Thyroid gland (tissue), 4 donors: ENCODE data around the gene UBE2Q2. TPM values are rescaled to one million over a fixed set of nuclear protein-coding genes. Genes with fewer than 3 reads are reported as not detected.
"Not testable (repeated sequence)": the region's sequence is repeated elsewhere in the genome, so short reads cannot be mapped to it uniquely, and the experiment has no call there.

Source experiments
- DNase-seq, 2 donors: peaks; one replicate each; pipeline ENCODE4 v3.0.0-alpha.2; 2019
- H3K27ac ChIP-seq, 3 donors: fragments of 200-600 bp; sonication (generic); 1 replicate in 2 of 3; 2 replicates in 1 of 3; pipeline ENCODE4 v1.5.1; 2016 to 2019; ENCODE audit warnings: mild to moderate bottlenecking in 1 of 3, moderate library complexity in 1 of 3
- H3K27me3 ChIP-seq: fragments of 200-600 bp; sonication (generic); one replicate; pipeline ENCODE4 v1.5.1; 2019
- H3K36me3 ChIP-seq, 2 donors: fragments of 200-600 bp; sonication (generic); one replicate each; pipeline ENCODE4 v1.5.1; 2016 to 2019
- H3K4me1 ChIP-seq, 2 donors: fragments of 200-600 bp; sonication (generic); one replicate each; pipeline ENCODE4 v1.5.1; 2017 to 2019
- H3K4me3 ChIP-seq, 3 donors: fragments of 200-600 bp; sonication (generic); replicated peaks in 1 of 3; 1 replicate in 2 of 3; 2 replicates in 1 of 3; pipeline ENCODE4 v1.5.1; 2016; ENCODE audit warnings: mild to moderate bottlenecking in 1 of 3
- H3K9me3 ChIP-seq: fragments of 200-600 bp; sonication (generic); one replicate; pipeline ENCODE4 v1.5.1; 2017
- POLR2A ChIP-seq, 2 donors: fragments of 450-650 bp; IDR thresholded peaks; one replicate each; pipeline ENCODE4 v1.6.1; 2017; ENCODE audit warnings: antibody characterized with exemption in 2 of 2, mild to moderate bottlenecking in 2 of 2, moderate library complexity in 1 of 2
- WGBS, 2 donors: methylation state at CpG; one replicate each; pipeline ENCODE4 v1.1.5; 2017; 5-methylcytosine and 5-hydroxymethylcytosine counted together
- intact Hi-C: fragments of 100-400 bp; cut with DNase I; formaldehyde crosslinking; loops from one replicate; pipeline ENCODE4 v1.15.1; 2023
- total RNA-seq, 4 donors: library from RNA; depleted of rRNA; stranded (reverse); fragments of >200 nt; gene quantifications; one replicate each; pipeline ENCODE4 v1.2.3, GENCODE V29; 2016
- TF ChIP-seq, protein P1 (sequence below), 6 experiments: fragments of 200-600 bp in 3 of 6; fragments of 450-650 bp in 3 of 6; sonication (generic) in 3 of 6; IDR thresholded peaks; one replicate each; pipeline ENCODE4 v1.5.1; 2016 to 2019; ENCODE audit warnings: antibody characterized with exemption in 6 of 6, mild to moderate bottlenecking in 2 of 6, inconsistent platforms in 1 of 6, moderate library complexity in 1 of 6

UBE2Q2 gene
- total RNA-seq, 4 donors from 2014 or later: 35.8 to 52.3 (median 44.9) TPM

DNA sequence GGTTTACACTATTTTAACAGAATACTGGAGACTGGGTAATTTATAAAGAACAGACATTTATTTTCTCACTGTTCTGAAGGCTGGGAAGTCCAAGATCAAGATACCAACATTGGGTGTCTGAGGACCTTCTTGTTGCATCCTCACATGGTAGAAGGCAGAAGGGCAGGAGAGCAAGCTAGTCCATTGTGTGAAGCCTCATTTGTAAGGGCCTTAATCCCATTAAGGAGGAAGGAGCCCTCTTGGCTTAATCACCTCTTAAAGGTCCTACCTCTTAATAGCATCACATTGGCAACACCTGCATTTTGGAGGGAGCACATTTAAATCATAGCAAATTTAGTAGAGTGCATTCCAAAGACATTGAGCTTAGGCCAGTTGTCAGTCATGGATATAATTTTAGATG is 26.2 kb downstream of the UBE2Q2 start:
- Histone ChIP-seq H3K27me3 (no peaks in the 10 kb centered on the region), H3K4me3 (no peak overlapping the region), H3K4me1 (peaks cover 0 to 6% of the 10 kb centered on the region in 2 donors), H3K36me3 (peaks cover 0 to 10% of the 10 kb centered on the region in 2 donors), H3K27ac (no peak overlapping the region), H3K9me3 (no peaks in the 10 kb centered on the region)
- intact Hi-C loops: no loop called here
- no peak for TF ChIP-seq POLR2A (IDR thresholded peaks at IDR 0.05)
- TF ChIP-seq, protein P1, sequence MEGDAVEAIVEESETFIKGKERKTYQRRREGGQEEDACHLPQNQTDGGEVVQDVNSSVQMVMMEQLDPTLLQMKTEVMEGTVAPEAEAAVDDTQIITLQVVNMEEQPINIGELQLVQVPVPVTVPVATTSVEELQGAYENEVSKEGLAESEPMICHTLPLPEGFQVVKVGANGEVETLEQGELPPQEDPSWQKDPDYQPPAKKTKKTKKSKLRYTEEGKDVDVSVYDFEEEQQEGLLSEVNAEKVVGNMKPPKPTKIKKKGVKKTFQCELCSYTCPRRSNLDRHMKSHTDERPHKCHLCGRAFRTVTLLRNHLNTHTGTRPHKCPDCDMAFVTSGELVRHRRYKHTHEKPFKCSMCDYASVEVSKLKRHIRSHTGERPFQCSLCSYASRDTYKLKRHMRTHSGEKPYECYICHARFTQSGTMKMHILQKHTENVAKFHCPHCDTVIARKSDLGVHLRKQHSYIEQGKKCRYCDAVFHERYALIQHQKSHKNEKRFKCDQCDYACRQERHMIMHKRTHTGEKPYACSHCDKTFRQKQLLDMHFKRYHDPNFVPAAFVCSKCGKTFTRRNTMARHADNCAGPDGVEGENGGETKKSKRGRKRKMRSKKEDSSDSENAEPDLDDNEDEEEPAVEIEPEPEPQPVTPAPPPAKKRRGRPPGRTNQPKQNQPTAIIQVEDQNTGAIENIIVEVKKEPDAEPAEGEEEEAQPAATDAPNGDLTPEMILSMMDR (IDR thresholded peaks at IDR 0.05): no peak
- no peak for DNase-seq

DNA sequence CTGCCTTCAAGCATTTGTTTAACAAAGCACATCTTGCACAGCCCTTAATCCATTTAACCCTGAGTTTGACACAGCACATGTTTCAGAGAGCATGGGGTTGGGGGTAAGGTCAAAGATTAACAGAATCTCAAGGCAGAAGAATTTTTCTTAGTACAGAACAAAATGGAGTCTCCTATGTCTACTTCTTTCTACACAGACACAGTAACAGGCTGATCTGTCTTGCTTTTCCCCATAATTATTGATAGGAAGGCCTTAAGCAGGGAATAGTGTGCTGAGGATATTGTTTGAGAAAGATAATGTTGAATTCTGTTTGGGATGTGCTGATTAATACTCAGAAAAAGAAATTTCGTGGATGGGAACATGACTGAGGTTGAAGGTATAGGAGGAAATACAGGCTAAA is 28.3 kb downstream of the UBE2Q2 start:
- 91 to 92% methylated on average over 1 of the region's 1 CpG for WGBS, 2 donors
- H3K4me1 ChIP-seq, H3K9me3 ChIP-seq, H3K27me3 ChIP-seq, DNase-seq, H3K27ac ChIP-seq, intact Hi-C loops, H3K4me3 ChIP-seq: not testable (repeated sequence)
- H3K36me3 ChIP-seq: peaks cover 0 to 16% of the 10 kb centered on the region in 2 donors

GRCh38 chr15:75872403-75872990 is 29.2 kb downstream of the UBE2Q2 start:
- intact Hi-C loops: no loop called here
- TF ChIP-seq, protein P1 (IDR thresholded peaks at IDR 0.05): no peak
- TF ChIP-seq POLR2A (IDR thresholded peaks at IDR 0.05): no peak
- no peak for DNase-seq
- Histone ChIP-seq H3K36me3 (peaks cover 0 to 16% of the 10 kb centered on the region in 2 donors), H3K27ac (no peak overlapping the region), H3K4me3 (no peak overlapping the region), H3K27me3 (no peaks in the 10 kb centered on the region), H3K4me1 (peaks cover 0 to under 1% of the 10 kb centered on the region in 2 donors), H3K9me3 (no peaks in the 10 kb centered on the region)
- 87 to 90% methylated on average over 4 of the region's 4 CpGs for WGBS, 2 donors

- Histone ChIP-seq H3K4me3 (no peak overlapping the region), H3K4me1 (no peaks in the 10 kb centered on the region), H3K27me3 (no peaks in the 10 kb centered on the region), H3K36me3 (peaks cover 0 to 3% of the 10 kb centered on the region in 2 donors), H3K9me3 (no peaks in the 10 kb centered on the region), H3K27ac (no peak overlapping the region)
- intact Hi-C loops: no loop called here
- TF ChIP-seq POLR2A (IDR thresholded peaks at IDR 0.05): no peak
- TF ChIP-seq, protein P1 (IDR thresholded peaks at IDR 0.05): no peak
- WGBS, 2 donors: 82 to 84% methylated on average over 1 of the region's 1 CpG
- no peak for DNase-seq
These were observed 40.8 kb downstream of the UBE2Q2 start for GRCh38 chr15:75884041-75884440.

DNA sequence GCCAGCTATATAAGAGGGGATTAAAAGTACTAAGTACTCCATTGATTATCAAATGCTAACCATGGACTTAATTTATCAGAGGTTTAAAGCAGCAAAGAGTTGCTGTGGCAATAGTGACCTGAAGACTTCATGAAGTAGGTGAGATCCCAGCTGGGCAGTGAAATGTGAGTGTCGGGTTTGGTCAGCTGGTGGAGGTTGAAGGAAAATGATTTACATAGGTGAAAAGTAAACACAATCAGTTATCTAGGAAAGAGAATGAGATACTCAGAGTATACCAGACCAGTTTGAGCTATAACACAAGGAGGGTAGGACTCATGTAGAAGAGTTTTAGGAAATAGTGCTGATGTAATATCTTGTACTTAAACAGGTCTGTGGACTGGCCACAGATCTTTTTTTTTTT is 43.9 kb downstream of the UBE2Q2 start:
- H3K9me3 ChIP-seq: no peaks in the 10 kb centered on the region
- intact Hi-C loops: no loop called here
- DNase-seq: peak in 1 of 2 donors; percentile 22
- H3K4me1 ChIP-seq: no peaks in the 10 kb centered on the region
- no peak for TF ChIP-seq POLR2A (IDR thresholded peaks at IDR 0.05)
- TF ChIP-seq, protein P1 (IDR thresholded peaks at IDR 0.05): no peak
- 68 to 100% methylated on average over 1 of the region's 1 CpG for WGBS, 2 donors
- no peaks in the 10 kb centered on the region for H3K27me3 ChIP-seq
- H3K27ac ChIP-seq: no peak overlapping the region
- peaks cover 0 to 3% of the 10 kb centered on the region in 2 donors for H3K36me3 ChIP-seq
- H3K4me3 ChIP-seq: no peak overlapping the region
